ENCODE results near the gene GALNT13.

The GALNT13 gene

DNA sequence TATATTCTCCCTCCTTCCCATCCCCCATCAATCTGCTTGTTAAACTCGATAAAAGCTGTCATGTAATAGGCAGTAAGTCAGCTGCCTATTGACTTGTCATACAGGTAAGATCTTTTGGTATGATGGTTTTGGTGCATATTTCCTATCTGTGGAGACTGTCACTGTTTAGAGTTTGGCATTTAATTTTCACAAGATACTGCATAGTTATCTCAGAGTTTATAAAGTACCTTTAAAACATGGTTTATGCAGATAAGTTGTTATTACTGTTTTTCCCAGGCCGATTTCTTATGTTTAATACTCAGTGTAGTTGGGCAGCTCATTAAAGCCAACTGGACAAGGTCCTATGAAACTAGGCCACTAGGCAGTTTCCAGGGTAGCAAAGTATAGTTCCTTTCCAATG, 222.1 kb downstream of the GALNT13 start:
- no peak overlapping the region for H3K9ac ChIP-seq (ENCODE audit: low read length)
- no peaks in the 10 kb centered on the region for H3K79me2 ChIP-seq (ENCODE audit: low read length)
- H3K27me3 ChIP-seq (ENCODE audit: low read depth, low read length): no peaks in the 10 kb centered on the region
- no peak overlapping the region for H3K27ac ChIP-seq (ENCODE audit: low read length)
- H2AFZ ChIP-seq (ENCODE audit: low read depth, low read length): no peak overlapping the region; the same call in 1 of the 2 replicates
- no peak for TF ChIP-seq EZH2phosphoT487 (IDR thresholded peaks at IDR 0.05; ENCODE audit: low read depth)
- TF ChIP-seq, protein P1, sequence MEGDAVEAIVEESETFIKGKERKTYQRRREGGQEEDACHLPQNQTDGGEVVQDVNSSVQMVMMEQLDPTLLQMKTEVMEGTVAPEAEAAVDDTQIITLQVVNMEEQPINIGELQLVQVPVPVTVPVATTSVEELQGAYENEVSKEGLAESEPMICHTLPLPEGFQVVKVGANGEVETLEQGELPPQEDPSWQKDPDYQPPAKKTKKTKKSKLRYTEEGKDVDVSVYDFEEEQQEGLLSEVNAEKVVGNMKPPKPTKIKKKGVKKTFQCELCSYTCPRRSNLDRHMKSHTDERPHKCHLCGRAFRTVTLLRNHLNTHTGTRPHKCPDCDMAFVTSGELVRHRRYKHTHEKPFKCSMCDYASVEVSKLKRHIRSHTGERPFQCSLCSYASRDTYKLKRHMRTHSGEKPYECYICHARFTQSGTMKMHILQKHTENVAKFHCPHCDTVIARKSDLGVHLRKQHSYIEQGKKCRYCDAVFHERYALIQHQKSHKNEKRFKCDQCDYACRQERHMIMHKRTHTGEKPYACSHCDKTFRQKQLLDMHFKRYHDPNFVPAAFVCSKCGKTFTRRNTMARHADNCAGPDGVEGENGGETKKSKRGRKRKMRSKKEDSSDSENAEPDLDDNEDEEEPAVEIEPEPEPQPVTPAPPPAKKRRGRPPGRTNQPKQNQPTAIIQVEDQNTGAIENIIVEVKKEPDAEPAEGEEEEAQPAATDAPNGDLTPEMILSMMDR (IDR thresholded peaks at IDR 0.05; ENCODE audit: low read depth, low read length): no peak
- H3K4me1 ChIP-seq (ENCODE audit: low read length): no peaks in the 10 kb centered on the region
- no peaks in the 10 kb centered on the region for H3K36me3 ChIP-seq (replicated peaks; ENCODE audit: low read depth, low read length)
- no peak overlapping the region for H3K4me2 ChIP-seq (ENCODE audit: low read length)
- H3K9me3 ChIP-seq (ENCODE audit: insufficient read depth, low read length): no peaks in the 10 kb centered on the region
- H3K4me3 ChIP-seq (ENCODE audit: low read length): no peak overlapping the region
- H4K20me1 ChIP-seq (ENCODE audit: insufficient read depth, low read length): no peaks in the 10 kb centered on the region

GRCh38 chr2:154097833-154098398, 226.2 kb downstream of the GALNT13 start:
- TF ChIP-seq, protein P1 (IDR thresholded peaks at IDR 0.05; ENCODE audit: low read depth, low read length): no peak
- no peak for TF ChIP-seq EZH2phosphoT487 (IDR thresholded peaks at IDR 0.05; ENCODE audit: low read depth)
- Histone ChIP-seq H3K4me2 (ENCODE audit: low read length) (no peak overlapping the region), H3K4me3 (ENCODE audit: low read length) (no peak overlapping the region)

GRCh38 chr2:154120706-154121105, 249.0 kb downstream of the GALNT13 start:
- no peak overlapping the region for H3K27ac ChIP-seq (ENCODE audit: low read length)

More at GRCh38 chr2:154097833-154098398, 226.2 kb downstream of the GALNT13 start:
- no peaks in the 10 kb centered on the region for H3K79me2 ChIP-seq (ENCODE audit: low read length)
- H4K20me1 ChIP-seq (ENCODE audit: insufficient read depth, low read length): no peaks in the 10 kb centered on the region
- H3K9me3 ChIP-seq (ENCODE audit: insufficient read depth, low read length): no peaks in the 10 kb centered on the region
- H3K36me3 ChIP-seq (replicated peaks; ENCODE audit: low read depth, low read length): no peaks in the 10 kb centered on the region
- no peak overlapping the region for H3K9ac ChIP-seq (ENCODE audit: low read length)
- H3K4me1 ChIP-seq (ENCODE audit: low read length): no peaks in the 10 kb centered on the region
- H3K27ac ChIP-seq (ENCODE audit: low read length): no peak overlapping the region
- no peak overlapping the region for H2AFZ ChIP-seq (ENCODE audit: low read depth, low read length)
- no peaks in the 10 kb centered on the region for H3K27me3 ChIP-seq (ENCODE audit: low read depth, low read length)

GRCh38 chr2:154125891-154126290, 254.2 kb downstream of the GALNT13 start:
- no peak overlapping the region for H3K27ac ChIP-seq (ENCODE audit: low read length)
- no peaks in the 10 kb centered on the region for H4K20me1 ChIP-seq (ENCODE audit: insufficient read depth, low read length)
- H3K79me2 ChIP-seq (ENCODE audit: low read length): no peaks in the 10 kb centered on the region
- TF ChIP-seq, protein P1 (IDR thresholded peaks at IDR 0.05; ENCODE audit: low read depth, low read length): no peak
- no peak for TF ChIP-seq EZH2phosphoT487 (IDR thresholded peaks at IDR 0.05; ENCODE audit: low read depth)
- H3K4me2 ChIP-seq (ENCODE audit: low read length): no peak overlapping the region
- no peaks in the 10 kb centered on the region for H3K36me3 ChIP-seq (replicated peaks; ENCODE audit: low read depth, low read length)
- H2AFZ ChIP-seq (ENCODE audit: low read depth, low read length): no peak overlapping the region
- no peaks in the 10 kb centered on the region for H3K4me1 ChIP-seq (ENCODE audit: low read length)
- no peaks in the 10 kb centered on the region for H3K9me3 ChIP-seq (ENCODE audit: insufficient read depth, low read length)
- no peak overlapping the region for H3K9ac ChIP-seq (ENCODE audit: low read length)
- no peaks in the 10 kb centered on the region for H3K27me3 ChIP-seq (ENCODE audit: low read depth, low read length)
- no peak overlapping the region for H3K4me3 ChIP-seq (ENCODE audit: low read length)

More at GRCh38 chr2:154120706-154121105, 249.0 kb downstream of the GALNT13 start:
- Histone ChIP-seq H3K36me3 (replicated peaks; ENCODE audit: low read depth, low read length) (no peaks in the 10 kb centered on the region), H3K4me3 (ENCODE audit: low read length) (no peak overlapping the region), H2AFZ (ENCODE audit: low read depth, low read length) (no peak overlapping the region), H4K20me1 (ENCODE audit: insufficient read depth, low read length) (no peaks in the 10 kb centered on the region), H3K9ac (ENCODE audit: low read length) (no peak overlapping the region), H3K27me3 (ENCODE audit: low read depth, low read length) (no peaks in the 10 kb centered on the region), H3K79me2 (ENCODE audit: low read length) (no peaks in the 10 kb centered on the region), H3K4me1 (ENCODE audit: low read length) (no peaks in the 10 kb centered on the region), H3K9me3 (ENCODE audit: insufficient read depth, low read length) (no peaks in the 10 kb centered on the region; the same call in 1 of the 2 replicates), H3K4me2 (ENCODE audit: low read length) (no peak overlapping the region)
- TF ChIP-seq, protein P1 (IDR thresholded peaks at IDR 0.05; ENCODE audit: low read depth, low read length): no peak
- no peak for TF ChIP-seq EZH2phosphoT487 (IDR thresholded peaks at IDR 0.05; ENCODE audit: low read depth)

Measured in OCI-LY3 (cell line).